SU-DHL-6 (cell line): ENCODE results near the gene ARV1.

ENCODE experiments used
- H2AFZ ChIP-seq: fragments of 200-600 bp; sonication (generic); 2 replicates; pipeline ENCODE4 v1.6.1; 2014; ENCODE audit warnings: low read depth, mild to moderate bottlenecking, moderate library complexity, mixed read lengths, antibody characterized with exemption, low read length; ENCODE audit not compliant: severe bottlenecking
- H3F3A ChIP-seq: fragments of 200-600 bp; shearing (Covaris generic); 2 replicates; pipeline ENCODE4 v1.6.0; 2016; ENCODE audit warnings: antibody characterized with exemption, mild to moderate bottlenecking; ENCODE audit not compliant: insufficient read depth
- H3K27ac ChIP-seq: fragments of 200-600 bp; sonication (generic); 2 replicates; pipeline ENCODE4 v1.5.1; 2016; ENCODE audit warnings: low read depth, mild to moderate bottlenecking, low read length, moderate library complexity, mixed read lengths
- H3K27me3 ChIP-seq: fragments of 200-600 bp; sonication (generic), shearing (Covaris generic); 2 replicates; pipeline ENCODE4 v1.6.0; 2014; ENCODE audit warnings: mild to moderate bottlenecking, low read length
- H3K36me3 ChIP-seq: fragments of 200-600 bp; sonication (generic); 2 replicates; pipeline ENCODE4 v1.6.1; 2014; ENCODE audit warnings: mild to moderate bottlenecking, low read length, mixed read lengths
- H3K4me2 ChIP-seq: fragments of 300-600, 200-600 bp; shearing (Covaris generic), sonication (generic); 2 replicates; pipeline ENCODE4 v1.6.0; 2014; ENCODE audit warnings: low read length, low read depth, mild to moderate bottlenecking; ENCODE audit not compliant: poor library complexity, severe bottlenecking
- H3K4me3 ChIP-seq: fragments of 200-600 bp; sonication (generic); 2 replicates; pipeline ENCODE4 v1.5.1; 2014; ENCODE audit warnings: antibody characterized with exemption, low read length, mild to moderate bottlenecking, mixed read lengths; ENCODE audit not compliant: insufficient read depth, poor library complexity, severe bottlenecking
- H3K79me2 ChIP-seq: fragments of 200-600 bp; sonication (generic); 2 replicates; pipeline ENCODE4 v1.6.1; 2014; ENCODE audit warnings: mild to moderate bottlenecking, low read length, moderate library complexity; ENCODE audit not compliant: insufficient read depth
- H3K9ac ChIP-seq: fragments of 200-600 bp; sonication (generic); 2 replicates; pipeline ENCODE4 v1.7.0; 2014; ENCODE audit warnings: mild to moderate bottlenecking, low read length
- H3K9me2 ChIP-seq: fragments of 200-600 bp; sonication (generic); replicated peaks from 2 replicates; pipeline ENCODE4 v1.6.1; 2014; ENCODE audit warnings: low read length; ENCODE audit not compliant: insufficient read depth
- H3K9me3 ChIP-seq: fragments of 200-600 bp; sonication (generic); 2 replicates; pipeline ENCODE4 v1.6.1; 2014; ENCODE audit warnings: low read length, mixed read lengths; ENCODE audit not compliant: insufficient read depth
- H4K20me1 ChIP-seq: fragments of 200-600 bp; sonication (generic); 2 replicates; pipeline ENCODE4 v1.6.1; 2014; ENCODE audit warnings: low read depth, mild to moderate bottlenecking, antibody characterized with exemption, low read length, moderate library complexity, mixed read lengths
- CTCF ChIP-seq: fragments of 200-600 bp; sonication (generic); IDR thresholded peaks from one replicate; pipeline ENCODE4 v1.5.1; 2017; ENCODE audit warnings: antibody characterized with exemption, mild to moderate bottlenecking, low read length, moderate library complexity; ENCODE audit not compliant: insufficient read depth, poor library complexity, severe bottlenecking
- EZH2phosphoT487 ChIP-seq: fragments of 200-600 bp; sonication (generic), shearing (Covaris generic); conservative IDR thresholded peaks from 2 replicates; pipeline ENCODE4 v1.6.1; 2018; ENCODE audit warnings: mild to moderate bottlenecking, antibody characterized with exemption, low read length, moderate library complexity, mixed read lengths

The ARV1 gene

GRCh38 chr1:231039161-231040018, 60.5 kb downstream of the ARV1 start:
- Histone ChIP-seq H3K36me3 (no peaks in the 10 kb centered on the region), H3K79me2 (no peaks in the 10 kb centered on the region), H3K27me3 (no peaks in the 10 kb centered on the region), H3F3A (no peaks in the 10 kb centered on the region), H3K4me2 (peak overlapping the region; percentile 76), H3K4me3 (peak overlapping the region; percentile 71), H3K9me3 (no peaks in the 10 kb centered on the region), H4K20me1 (peaks cover 12% of the 10 kb centered on the region), H3K27ac (no peak overlapping the region), H3K9ac (peak overlapping the region; percentile 67), H2AFZ (peak overlapping the region; percentile 69), H3K9me2 (no peaks in the 10 kb centered on the region)
- no peak for TF ChIP-seq EZH2phosphoT487
- TF ChIP-seq CTCF = no peak

GRCh38 chr1:231040019-231040799, 61.3 kb downstream of the ARV1 start, which contains the start of gene FAM89A:
Gene FAM89A, minus strand, starts transcription at chr1:231040254. Its CDS starts 43 bp downstream, at chr1:231040211.
- Histone ChIP-seq H3K9me2 (no peaks in the 10 kb centered on the region), H3K9ac (peak within 1 kb of the TSS; percentile 67), H3K27ac (no peak within 1 kb of the TSS), H2AFZ (peak within 1 kb of the TSS; percentile 97), H3K27me3 (no peaks in the 10 kb centered on the region), H3K4me2 (peak within 1 kb of the TSS; percentile 89), H3K9me3 (no peaks in the 10 kb centered on the region), H4K20me1 (peaks cover 12% of the 10 kb centered on the region), H3K36me3 (no peaks in the 10 kb centered on the region), H3F3A (no peaks in the 10 kb centered on the region), H3K79me2 (no peaks in the 10 kb centered on the region), H3K4me3 (peak within 1 kb of the TSS; percentile 71)
- TF ChIP-seq CTCF (no peak), EZH2phosphoT487 (no peak)

GRCh38 chr1:231040800-231041718, 62.2 kb downstream of the ARV1 start:
- Histone ChIP-seq H3K4me3 (peak overlapping the region; percentile 71), H2AFZ (peak overlapping the region; percentile 97), H3K9me3 (no peaks in the 10 kb centered on the region), H3K9ac (peak overlapping the region; percentile 67; the same call in 1 of the 2 replicates), H3K4me2 (peak overlapping the region; percentile 89), H3F3A (no peaks in the 10 kb centered on the region), H3K79me2 (no peaks in the 10 kb centered on the region), H3K27me3 (no peaks in the 10 kb centered on the region), H3K9me2 (no peaks in the 10 kb centered on the region), H3K36me3 (no peaks in the 10 kb centered on the region), H3K27ac (no peak overlapping the region), H4K20me1 (peaks cover 12% of the 10 kb centered on the region)
- TF ChIP-seq EZH2phosphoT487 = no peak
